ENCODE data around the gene SOS1.

GRCh38 chr2:39107724-39108273 is 13.1 kb downstream of the SOS1 start:
- TF ChIP-seq CTCF (conservative IDR thresholded peaks at IDR 0.05 in 1 of 2, IDR thresholded peaks at IDR 0.05 in 1 of 2; ENCODE audit: extremely low read depth in 1 of 2, insufficient read depth in 1 of 2, low read depth in 1 of 2, low read length in 2 of 2) (no peak), EZH2 (IDR thresholded peaks at IDR 0.05; ENCODE audit: borderline replicate concordance, low read length) (no peak)
